GM18502 (cell line): ENCODE data around the gene ADORA1.

ENCODE experiments used
- ATAC-seq: cut with Tn5 transposase; IDR thresholded peaks from one replicate; pipeline ENCODE4 v1.9.1; 2021; ENCODE audit warnings: mild to moderate bottlenecking; ENCODE audit not compliant: unreplicated experiment, poor library complexity

ADORA1 gene

DNA sequence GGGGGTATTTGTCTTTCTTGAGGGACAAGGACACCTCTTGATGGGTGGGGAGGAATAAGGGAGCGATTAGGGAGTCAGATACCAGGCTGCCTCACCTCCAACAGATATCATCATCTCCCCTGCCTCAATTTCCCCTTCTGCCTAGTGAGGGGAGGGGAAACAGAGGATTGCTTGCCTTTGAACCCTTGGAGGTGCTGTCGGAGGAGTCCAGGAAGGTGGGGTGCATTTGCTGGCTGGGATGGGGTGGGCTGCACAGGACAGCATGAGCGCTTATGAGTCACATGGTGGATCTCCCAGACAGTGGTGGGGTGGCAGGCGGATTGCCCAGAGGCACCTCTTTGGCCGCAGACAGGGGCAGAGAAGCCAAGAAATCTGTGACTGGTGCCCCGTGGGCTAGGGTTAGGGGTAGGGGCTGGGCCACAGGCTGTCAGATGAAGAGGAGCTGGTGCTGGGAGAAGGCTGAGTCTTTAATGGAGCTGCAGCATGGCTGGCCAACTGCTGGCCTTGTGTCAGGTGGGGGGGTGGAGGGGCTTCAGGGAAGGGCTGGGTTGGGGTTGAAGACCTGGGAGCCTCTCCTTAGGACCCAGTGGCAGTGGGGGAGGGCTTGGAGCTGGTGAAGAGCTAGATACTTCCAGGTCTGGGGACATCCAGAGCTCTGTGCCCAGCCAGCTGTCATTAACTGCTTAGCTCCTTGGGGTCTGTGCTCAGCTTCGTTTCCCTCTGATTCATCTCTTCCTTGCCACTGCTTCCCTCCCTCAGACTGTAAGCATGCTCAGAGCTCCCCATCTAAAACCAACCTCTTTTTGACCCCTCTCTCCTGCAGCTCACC, 7.0 kb upstream of the ADORA1 start:
- no peak for ATAC-seq

DNA sequence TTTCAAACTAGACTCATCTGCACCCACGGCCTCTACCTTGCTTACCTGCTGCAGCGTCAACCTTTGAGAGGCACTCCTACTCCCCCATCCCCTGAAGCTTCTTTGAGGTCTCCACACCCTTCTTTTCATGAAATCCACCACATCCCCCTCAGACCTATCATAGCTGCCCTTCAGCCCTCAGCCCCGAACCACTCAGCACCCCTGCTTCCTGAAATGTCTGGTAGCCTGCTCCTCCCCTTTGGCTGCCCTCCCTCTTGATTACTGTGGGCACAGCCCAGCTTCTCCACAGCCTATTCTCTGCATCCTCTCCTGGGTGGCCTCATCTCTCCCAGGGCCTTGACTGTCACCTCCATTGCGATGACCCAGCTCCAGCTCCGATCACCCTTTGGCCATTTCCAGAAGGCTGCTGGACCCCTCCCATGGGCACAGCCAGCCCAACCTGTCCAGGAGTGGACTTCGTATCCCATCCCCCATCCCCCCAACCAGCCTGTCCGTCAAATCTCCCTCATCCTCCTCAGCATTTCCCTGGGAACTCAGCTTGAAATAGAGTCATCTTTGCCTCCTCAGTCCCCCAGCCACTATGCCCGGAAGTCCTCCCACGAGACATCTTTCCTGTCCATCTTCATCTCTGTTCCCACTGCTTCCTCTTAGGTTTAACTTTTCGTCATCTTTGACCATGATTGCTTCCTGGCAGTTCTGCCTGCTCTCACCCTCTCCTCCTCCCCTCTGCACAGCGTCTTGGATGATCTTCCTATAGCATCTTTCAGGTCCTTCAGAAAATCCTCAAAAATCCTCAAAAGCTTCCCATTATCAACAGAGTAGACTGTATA, 6.1 kb upstream of the ADORA1 start:
- no peak for ATAC-seq

DNA sequence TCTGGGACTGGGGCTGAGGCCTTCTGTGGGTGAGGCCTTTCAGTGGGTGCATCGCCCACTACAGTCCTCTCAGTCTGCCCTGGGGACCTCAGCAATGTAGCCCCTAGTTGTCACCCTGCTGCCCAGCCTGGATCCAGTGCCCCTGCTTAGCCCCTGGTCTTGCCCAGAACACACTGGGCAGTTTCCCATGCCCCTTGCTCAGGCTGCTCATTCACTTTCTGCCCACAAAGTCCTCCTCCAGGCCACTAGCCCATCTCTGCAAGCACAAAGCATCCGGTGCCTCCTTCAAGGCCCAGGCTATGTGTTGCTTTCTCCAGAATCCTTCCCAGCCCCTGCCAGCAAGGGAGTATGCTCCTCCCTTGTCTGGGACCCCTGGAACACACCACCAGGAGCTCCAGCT, 5.4 kb upstream of the ADORA1 start:
- no peak for ATAC-seq

DNA sequence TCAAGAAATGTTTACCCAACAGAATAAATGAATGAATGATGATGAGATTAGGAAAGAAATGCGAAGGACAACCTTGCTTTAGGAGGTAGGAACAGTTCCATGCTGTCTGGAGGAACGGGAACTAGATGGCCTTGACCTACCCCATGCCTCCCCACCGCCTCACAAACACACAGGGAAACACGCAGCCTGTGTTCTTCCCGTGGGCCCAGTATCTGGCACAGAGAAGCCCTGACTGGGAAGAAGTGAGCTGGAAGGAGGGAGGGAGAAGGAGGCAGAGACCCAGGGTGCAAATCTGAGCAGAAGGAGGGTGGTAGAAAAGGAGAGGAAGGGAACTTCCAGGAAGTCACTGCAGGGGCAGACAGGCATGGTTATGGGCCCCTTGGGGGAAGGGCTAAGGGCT, 3.5 kb upstream of the ADORA1 start:
- no peak for ATAC-seq

DNA sequence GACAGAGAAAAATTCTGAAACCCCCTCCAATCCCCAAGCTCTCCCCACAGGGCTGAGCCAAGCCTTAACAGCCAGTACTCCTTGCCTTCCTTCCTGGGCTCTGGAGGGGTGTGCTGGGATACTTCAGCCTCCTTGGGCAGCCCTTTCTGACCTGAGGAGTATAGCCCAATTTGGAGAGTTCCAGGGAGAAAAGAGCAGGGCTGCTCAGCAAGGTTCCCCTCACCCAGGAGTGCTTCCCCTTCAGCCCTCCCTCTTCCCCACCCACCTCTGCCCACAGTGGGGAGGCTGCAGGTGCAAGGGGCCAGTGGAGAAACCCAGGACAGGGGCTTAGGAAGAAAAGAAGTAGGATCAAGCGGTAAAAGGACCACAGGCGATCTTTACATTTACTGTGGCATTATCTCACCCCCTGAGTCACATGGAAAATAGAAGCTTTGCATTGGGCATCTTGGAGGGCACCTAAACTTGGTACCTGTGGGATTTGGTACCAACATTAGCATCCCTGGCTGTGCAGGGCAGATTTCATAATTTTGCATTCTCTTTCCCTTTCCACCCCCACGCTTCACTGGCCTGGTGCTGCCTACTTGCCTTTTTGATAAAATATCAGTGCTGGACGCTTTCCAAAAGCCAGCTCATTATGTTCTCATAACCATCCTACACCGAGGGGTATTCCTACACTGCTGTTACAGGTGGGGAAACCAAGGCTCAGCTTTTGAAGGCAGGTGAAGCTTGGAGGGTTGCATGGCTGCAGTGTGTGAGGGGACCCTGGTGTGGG, 2.8 kb upstream of the ADORA1 start:
- no peak for ATAC-seq

DNA sequence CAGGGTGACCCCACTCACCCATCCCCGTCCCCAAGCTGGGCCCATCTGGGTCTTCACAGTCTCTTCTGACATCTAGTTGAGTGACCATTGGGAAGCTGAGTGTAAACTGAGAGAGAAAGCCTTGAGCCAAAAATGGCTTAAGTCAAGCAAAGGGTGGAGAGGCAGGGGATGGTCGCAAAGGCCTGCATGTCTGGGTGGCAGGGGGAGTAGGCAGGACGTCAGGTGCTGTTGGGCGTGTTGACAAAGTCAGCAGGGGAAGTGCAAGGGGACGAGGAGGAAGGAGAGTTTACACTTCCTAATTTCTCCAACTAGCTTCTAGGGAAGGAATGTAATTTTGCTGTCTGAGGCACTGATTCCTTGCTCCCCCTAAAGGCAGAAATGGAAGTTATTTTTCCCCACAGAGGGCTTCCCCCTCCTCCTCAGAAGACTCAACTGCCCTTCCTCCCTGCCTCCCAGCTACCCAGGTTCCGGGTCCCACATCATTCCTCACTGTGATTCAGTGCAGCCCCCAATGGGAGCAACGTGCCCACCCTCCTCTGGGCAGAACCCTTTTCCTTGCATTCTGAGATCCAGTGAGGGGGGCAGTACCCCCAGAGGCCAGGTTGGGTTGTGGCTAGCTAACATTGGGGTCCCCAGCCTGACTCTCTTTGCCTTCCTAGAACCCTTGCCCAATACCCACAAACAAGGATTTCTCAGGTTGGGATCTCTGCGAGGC, 1.2 kb upstream of the ADORA1 start:
- no peak for ATAC-seq

DNA sequence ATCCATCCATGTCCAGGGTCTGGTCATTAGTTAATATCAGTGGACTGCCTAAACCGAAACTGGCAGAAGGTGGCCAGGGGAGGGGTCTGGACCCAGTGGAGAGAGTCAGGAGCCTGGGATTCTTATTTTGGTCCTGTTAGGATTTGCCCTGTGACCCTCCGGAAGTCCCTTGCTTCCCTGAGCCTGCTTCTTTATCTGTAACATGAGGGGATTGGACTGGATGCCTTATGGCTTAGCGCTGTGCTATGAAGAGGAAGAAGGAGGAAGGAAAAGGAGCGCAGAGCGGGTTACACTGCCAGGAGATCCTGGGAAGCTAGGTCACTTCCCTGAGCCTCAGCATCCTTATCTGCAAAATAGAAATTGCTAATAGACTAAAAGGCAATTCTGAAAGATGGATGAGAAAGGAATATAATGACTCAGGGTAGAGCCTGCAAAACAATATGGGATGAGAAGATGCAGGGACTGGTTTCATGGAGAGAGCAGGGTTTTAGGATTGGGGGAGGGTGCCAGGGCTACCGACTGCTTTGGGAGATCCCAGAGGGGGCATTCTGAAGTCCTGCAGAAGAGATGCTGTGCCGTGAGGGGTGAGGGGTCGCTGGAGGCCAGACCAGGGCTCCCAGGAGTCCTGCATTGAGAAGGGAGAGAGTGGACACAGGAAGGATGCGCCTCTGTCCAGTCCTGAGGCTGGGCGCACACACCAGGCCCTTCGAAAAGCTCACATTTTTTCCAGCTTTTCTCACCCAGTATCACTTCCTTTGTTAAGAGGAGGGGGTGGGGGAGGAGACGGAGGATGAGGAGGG, 460 bp upstream of the ADORA1 start:
- ATAC-seq = no peak

DNA sequence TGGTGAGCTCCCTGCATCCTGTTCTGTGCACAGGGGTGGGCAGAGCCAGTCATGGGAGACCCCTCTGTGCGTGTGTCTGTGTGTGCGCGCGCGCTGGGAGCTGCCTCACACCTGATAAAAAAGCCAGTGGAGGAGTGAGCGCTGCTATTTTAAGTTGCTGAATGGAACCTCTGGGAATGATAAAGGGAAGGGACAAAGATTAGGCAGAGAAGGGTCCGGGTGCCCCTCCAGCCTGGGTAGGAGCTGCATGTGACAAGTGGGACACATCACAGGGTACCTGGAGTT, 847 bp downstream of the ADORA1 start:
- ATAC-seq = no peak

DNA sequence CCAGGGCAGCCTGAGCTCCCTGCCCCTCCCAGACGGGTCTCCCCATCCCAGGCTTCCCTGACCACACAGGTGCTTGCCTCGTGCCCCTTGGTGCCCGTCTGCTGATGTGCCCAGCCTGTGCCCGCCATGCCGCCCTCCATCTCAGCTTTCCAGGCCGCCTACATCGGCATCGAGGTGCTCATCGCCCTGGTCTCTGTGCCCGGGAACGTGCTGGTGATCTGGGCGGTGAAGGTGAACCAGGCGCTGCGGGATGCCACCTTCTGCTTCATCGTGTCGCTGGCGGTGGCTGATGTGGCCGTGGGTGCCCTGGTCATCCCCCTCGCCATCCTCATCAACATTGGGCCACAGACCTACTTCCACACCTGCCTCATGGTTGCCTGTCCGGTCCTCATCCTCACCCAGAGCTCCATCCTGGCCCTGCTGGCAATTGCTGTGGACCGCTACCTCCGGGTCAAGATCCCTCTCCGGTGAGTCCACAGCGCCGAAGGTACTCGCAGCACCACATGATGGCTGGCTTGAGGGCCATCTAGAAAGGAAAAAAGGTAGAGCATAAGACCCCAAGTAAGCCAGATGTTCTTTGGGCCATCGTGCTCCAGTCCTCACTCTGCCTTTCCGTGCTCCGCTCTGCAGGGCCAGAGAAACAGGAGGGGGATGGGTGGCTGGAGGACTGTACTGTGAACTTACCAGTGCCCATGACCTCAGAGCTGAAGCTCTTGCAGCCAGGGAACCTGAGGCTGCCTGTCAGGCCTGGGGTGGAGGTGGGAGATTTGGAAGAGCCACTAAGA, 1.4 kb downstream of the ADORA1 start:
- no peak for ATAC-seq

DNA sequence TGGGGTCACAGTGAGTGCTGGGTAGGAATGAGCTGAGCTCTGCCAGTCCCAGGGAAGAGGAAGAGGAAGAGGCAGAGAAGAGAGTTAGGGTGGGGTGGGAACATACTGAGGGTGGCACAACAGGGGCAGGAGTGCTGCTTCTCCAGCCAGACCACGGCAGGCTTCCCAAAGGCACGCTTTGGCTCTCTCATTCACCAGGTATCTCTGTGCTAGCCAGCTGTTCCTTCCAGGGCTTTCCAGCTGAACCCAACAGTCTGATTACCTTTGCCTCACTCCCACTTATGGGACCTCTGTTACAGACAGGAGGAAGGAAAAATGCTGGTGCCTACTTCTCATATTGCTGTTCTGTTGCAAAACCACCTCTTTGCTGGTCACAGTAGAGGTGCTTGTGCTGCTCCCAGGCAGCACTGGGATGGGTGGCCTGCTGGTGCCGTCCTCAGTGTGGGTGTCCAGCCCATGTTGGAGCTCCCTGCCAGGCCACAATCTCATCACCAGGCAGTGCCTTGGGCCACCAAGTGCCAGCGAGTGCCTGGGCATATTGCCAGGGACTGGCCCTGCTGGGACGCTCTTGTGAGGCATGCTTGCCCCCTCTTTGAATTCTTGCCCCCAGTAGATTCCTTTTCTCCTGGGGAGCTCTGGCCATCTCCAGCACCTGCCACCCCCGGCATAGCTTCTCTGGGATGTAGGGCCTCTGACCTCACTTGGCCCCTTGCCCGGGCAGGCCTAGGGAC, 2.1 kb downstream of the ADORA1 start:
- no peak for ATAC-seq

DNA sequence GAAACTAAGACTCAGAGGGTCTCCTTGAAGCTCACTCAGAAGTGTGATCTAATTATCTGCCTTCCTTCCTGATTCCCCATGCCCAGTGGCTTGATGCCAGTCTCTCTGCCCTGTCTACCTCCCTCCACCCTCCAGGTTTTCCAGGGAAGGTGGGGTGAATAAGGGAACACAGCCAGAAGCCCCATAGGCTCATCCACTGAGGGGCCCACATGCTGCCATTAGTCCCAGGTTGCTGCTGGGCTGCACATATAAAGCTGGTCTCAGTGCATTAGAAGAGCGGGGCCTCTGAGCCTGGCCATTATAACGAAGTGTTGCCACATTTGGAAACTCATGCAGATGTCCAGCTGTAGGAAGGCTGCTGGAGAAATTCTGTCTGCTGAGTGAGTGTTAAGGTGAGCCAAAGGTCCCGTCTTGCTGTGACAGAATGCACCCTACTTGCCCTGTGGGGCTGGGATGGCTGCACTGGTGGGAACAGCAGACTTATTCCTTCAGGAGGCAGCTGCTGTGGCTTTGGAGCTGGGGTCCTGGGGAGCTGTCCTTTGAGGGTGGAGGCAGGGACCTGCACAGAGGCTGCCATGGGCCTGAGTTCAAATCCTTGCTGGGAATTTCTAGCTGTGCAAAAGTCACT, 2.9 kb downstream of the ADORA1 start:
- no peak for ATAC-seq

DNA sequence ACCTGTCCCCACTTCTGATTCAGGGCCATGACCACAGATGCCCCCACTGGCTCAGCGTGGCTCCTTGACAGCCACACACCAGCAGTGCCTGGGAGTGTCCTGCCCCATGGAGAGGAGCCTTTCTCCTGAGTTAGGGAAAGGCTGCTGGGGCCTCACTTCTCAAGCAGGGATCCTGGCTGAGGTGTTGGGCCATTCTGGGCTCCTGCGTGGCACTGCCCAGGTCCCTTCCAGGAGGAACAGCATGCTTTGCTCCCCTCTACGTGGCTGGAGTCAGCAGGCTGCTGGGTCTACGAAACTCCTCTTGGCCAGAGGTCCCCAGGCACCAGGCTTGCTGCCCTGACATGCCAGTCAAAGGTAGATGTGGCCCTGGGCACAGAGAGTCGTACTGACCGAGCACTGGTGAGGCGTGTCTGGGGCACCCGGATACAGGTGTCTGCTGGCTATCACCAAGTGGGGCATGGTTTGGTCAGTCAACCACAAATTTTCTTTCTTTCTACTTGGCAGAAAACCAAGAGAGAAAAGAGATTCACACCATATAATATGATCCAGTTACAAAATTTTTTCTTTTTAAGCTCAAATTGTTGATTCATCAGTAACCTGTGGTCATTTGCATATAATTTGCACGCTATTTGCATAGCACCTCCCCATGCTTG, 4.1 kb downstream of the ADORA1 start:
- ATAC-seq = no peak

DNA sequence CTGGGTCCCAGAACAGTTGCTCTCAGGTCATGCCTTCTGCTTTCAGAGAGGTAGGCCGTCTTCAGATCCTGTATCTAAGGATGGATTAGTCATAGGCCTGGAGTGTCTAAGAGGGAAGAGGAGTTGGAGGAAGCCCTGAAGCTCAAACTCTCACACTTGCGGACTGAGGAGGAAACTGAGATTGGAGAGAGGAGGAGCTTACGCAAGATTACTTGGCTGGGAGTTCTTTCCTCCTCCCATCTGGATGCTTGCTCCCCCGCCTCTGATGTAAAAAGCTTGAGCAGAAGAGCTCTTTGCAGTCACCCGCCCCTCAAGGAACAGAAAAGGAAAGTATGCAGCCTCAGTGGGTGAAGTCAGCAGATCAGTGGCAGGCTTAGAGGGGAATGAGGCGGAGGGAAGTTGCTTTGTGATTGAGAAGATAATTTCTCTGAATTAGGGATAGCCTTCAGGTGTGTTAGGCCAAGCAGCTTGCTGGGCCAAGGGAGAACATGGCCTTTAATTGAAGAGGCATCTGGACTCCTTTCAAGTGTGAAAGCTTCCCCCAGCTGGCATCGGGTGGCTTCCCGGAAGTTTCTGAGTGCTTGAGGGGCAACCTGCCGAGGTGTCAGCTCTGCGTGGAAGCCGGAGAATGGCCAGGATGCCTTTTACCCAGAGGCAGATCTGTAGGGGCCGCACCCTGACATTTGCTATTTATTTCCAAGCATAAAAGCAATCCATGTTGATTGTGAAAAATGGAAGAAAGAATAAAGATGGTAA, 6.6 kb downstream of the ADORA1 start:
- ATAC-seq = no peak

DNA sequence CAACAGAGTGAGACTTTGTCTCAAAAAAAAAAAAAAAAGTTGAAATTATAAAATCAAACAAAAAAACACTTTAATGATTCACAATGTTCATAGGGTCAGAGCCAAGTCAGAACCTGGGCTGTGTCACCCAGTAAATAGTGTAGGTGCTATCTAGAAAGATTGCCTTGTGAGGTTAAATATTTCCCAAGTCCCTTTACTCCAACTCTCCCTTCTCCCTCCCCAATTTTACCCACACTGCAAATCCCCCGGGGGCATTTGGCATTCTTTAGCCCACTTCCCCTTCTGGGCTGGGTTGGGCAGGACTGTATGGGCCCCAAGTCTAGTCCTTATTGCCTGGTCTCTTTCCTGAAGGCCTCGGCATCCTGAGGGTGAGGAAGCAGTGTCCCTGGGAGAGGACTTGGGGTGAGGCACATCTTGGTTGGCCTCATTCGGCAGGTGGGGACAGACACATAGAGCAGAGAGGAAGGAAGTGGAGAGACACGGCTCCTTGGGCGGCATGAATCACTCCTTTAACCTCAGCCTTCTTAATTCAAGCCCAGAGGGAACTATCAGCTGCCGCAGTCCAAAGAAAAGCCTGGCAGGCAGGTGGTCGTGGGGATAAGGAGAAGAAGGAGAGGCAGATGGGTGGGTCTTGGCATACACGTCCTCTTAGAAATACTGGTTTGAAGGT, 8.2 kb downstream of the ADORA1 start:
- ATAC-seq = no peak

DNA sequence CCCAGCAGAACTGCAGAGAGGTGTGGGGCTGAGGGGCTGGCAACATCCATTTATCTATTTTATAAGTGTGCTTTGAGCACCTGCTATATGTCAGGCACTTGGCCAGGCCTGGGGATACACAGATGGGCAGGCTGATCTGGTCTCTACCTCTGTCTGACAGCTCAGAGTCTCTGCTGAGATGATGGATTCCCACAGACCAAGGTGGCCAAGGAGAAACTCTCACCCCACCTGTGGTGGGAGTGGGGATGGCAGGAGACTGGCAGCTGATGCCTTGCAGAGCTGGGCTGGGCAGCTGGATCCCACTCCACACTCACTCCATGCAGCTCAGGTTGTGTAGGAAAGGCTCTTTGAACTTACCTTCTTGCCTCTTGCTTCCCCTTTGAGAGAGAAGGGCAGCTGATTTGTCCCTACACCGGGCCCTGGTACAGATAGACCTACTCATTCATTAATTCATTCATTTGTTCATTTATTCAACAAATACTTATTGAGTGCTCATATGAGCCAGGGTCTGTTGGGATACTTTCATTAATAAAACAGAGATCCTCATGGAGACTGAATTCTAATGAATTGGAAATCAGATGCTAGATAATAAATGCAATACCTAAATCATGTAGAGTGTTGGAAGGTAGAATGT, 9.0 kb downstream of the ADORA1 start:
- no peak for ATAC-seq

DNA sequence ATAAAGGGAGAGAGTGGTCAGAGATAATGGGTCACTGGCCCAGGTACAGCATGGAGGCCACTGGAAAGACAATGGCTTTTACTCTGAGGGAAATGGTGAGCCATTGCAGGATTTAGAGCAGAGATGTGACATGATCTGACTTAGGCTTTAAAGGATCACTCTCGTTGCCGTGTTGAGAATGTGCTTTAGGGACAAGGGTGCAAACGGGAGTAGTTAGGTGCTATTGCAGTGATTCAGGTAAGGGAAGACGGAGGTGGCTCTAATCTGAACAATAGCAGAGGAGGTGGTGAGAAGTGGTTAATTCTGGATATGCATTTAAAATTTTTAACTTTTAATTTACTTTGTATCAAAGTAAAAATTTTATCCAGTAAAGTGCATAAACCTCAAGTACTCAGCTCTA, 9.8 kb downstream of the ADORA1 start:
- no peak for ATAC-seq
